Left renal cortex interstitium (tissue), 4 donors: ENCODE measurements around the gene SEMG2. TPM values are rescaled to one million over a fixed set of nuclear protein-coding genes. Genes with fewer than 3 reads are reported as not detected.

ENCODE experiments used
- DNase-seq, 4 donors: peaks; one replicate each; pipeline ENCODE4 v3.0.0-alpha.2; 2013; ENCODE audit warnings: low read depth in 4 of 4, low spot score in 2 of 4, missing footprints in 1 of 4
- polyA plus RNA-seq, 4 donors: library from polyadenylated mRNA; unstranded; fragments of 120-200 nt; gene quantifications; one replicate each; pipeline ENCODE4 v1.2.1, GENCODE V29; 2013; ENCODE audit not compliant: insufficient read length in 4 of 4

SEMG2 gene
- under 1 TPM in 1 of 4 donors, not detected in 3; 0.06 TPM for polyA plus RNA-seq

GRCh38 chr20:45221076-45221475 is at the start of gene SEMG2:
Gene SEMG2, plus strand, starts transcription at chr20:45221373. Its CDS starts 17 bp downstream, at chr20:45221390.
- no peak for DNase-seq

- no peak for DNase-seq
Measured at GRCh38 chr20:45173522-45173921, 47.7 kb upstream of the SEMG2 start.

- DNase-seq = no peak
Measured at GRCh38 chr20:45174434-45175364, 46.5 kb upstream of the SEMG2 start, which contains the start of gene PI3. Gene PI3, plus strand, starts transcription at chr20:45174902. Its CDS starts 21 bp downstream, at chr20:45174923.

- DNase-seq = no peak
Measured at GRCh38 chr20:45176526-45177267, 44.5 kb upstream of the SEMG2 start.

GRCh38 chr20:45179166-45179565 is 42.0 kb upstream of the SEMG2 start:
- DNase-seq = no peak

- DNase-seq = no peak
Measured at GRCh38 chr20:45181639-45182038, 39.5 kb upstream of the SEMG2 start.

- no peak for DNase-seq
Measured at GRCh38 chr20:45183084-45183483, 38.1 kb upstream of the SEMG2 start.

- DNase-seq = no peak
Measured at GRCh38 chr20:45187693-45188092, 33.5 kb upstream of the SEMG2 start.

- no peak for DNase-seq
Measured at GRCh38 chr20:45189067-45189609, 32.0 kb upstream of the SEMG2 start.

- no peak for DNase-seq
Measured at GRCh38 chr20:45189861-45190260, 31.3 kb upstream of the SEMG2 start.

GRCh38 chr20:45191926-45192325 is 29.2 kb upstream of the SEMG2 start:
- DNase-seq = no peak

GRCh38 chr20:45193331-45193730 is 27.8 kb upstream of the SEMG2 start:
- DNase-seq = no peak

GRCh38 chr20:45206725-45207124 is 14.4 kb upstream of the SEMG2 start, which contains the start of gene SEMG1:
Gene SEMG1, plus strand, starts transcription at chr20:45207033. Its CDS starts 21 bp downstream, at chr20:45207054.
- no peak for DNase-seq

- DNase-seq = no peak
Measured at GRCh38 chr20:45209924-45210323, 11.2 kb upstream of the SEMG2 start.

- no peak for DNase-seq
Measured at GRCh38 chr20:45211569-45212474, 9.4 kb upstream of the SEMG2 start.

GRCh38 chr20:45212836-45213235 is 8.3 kb upstream of the SEMG2 start:
- DNase-seq = no peak

GRCh38 chr20:45218124-45218523 is 3.0 kb upstream of the SEMG2 start:
- no peak for DNase-seq

- no peak for DNase-seq
Measured at GRCh38 chr20:45218636-45219035, 2.5 kb upstream of the SEMG2 start.

GRCh38 chr20:45223136-45223535 is 2.0 kb downstream of the SEMG2 start:
- DNase-seq = no peak

- no peak for DNase-seq
Measured at GRCh38 chr20:45226287-45226686, 5.1 kb downstream of the SEMG2 start.
